Loucy (cell line): ENCODE results near the gene ITPKA.
A peak's percentile ranks its signal among the peaks of the same experiment; 100 is the strongest.

Source experiments
- H2AFZ ChIP-seq: fragments of 200-600 bp; sonication (generic); 2 replicates; pipeline ENCODE4 v1.6.0; 2016; ENCODE audit warnings: antibody characterized with exemption, mild to moderate bottlenecking, low read length, moderate library complexity
- H3F3A ChIP-seq: fragments of 200-600 bp; 2 replicates; pipeline ENCODE4 v1.6.0; 2016; ENCODE audit warnings: antibody characterized with exemption, low read depth, mild to moderate bottlenecking
- H3K27me3 ChIP-seq: fragments of 200-600 bp; sonication (generic); 2 replicates; pipeline ENCODE4 v1.6.1; 2014; ENCODE audit warnings: low read length, mild to moderate bottlenecking; ENCODE audit not compliant: insufficient read depth, poor library complexity, severe bottlenecking
- H3K36me3 ChIP-seq: fragments of 200-600 bp; sonication (generic); 2 replicates; pipeline ENCODE4 v1.6.1; 2016; ENCODE audit warnings: low read length; ENCODE audit not compliant: insufficient read depth
- H3K4me1 ChIP-seq: fragments of 200-600 bp; sonication (generic); 2 replicates; pipeline ENCODE4 v1.5.1; 2014; ENCODE audit warnings: low read length, mild to moderate bottlenecking; ENCODE audit not compliant: insufficient read depth, poor library complexity, severe bottlenecking
- H3K4me2 ChIP-seq: fragments of 200-600 bp; sonication (generic); 2 replicates; pipeline ENCODE4 v1.6.0; 2014; ENCODE audit warnings: antibody characterized with exemption, low read length, low read depth, mild to moderate bottlenecking; ENCODE audit not compliant: poor library complexity, severe bottlenecking
- H3K4me3 ChIP-seq: fragments of 200-600 bp; sonication (generic); 2 replicates; pipeline ENCODE4 v1.5.1; 2014; ENCODE audit warnings: low read length, mild to moderate bottlenecking, mixed read lengths; ENCODE audit not compliant: poor library complexity, severe bottlenecking
- H3K79me2 ChIP-seq: fragments of 200-600 bp; sonication (generic); 2 replicates; pipeline ENCODE4 v1.6.1; 2014; ENCODE audit warnings: low read length; ENCODE audit not compliant: insufficient read depth
- H3K9ac ChIP-seq: fragments of 200-600 bp; sonication (generic); 2 replicates; pipeline ENCODE4 v1.6.0; 2014; ENCODE audit warnings: mild to moderate bottlenecking, low read depth, low read length, moderate library complexity; ENCODE audit not compliant: poor library complexity, severe bottlenecking
- H3K9me2 ChIP-seq: fragments of 200-600 bp; sonication (generic); replicated peaks from 2 replicates; pipeline ENCODE4 v1.6.1; 2016; ENCODE audit warnings: low read depth, low read length, mixed read lengths
- H3K9me3 ChIP-seq: fragments of 200-600 bp; sonication (generic); 2 replicates; pipeline ENCODE4 v1.6.1; 2014; ENCODE audit warnings: mild to moderate bottlenecking, antibody characterized with exemption, low read length, low read depth; ENCODE audit not compliant: insufficient read depth
- H4K20me1 ChIP-seq: fragments of 200-600 bp; sonication (generic); 2 replicates; pipeline ENCODE4 v1.6.0; 2014; ENCODE audit warnings: antibody characterized with exemption, low read length, mild to moderate bottlenecking; ENCODE audit not compliant: insufficient read depth, poor library complexity, severe bottlenecking
- CTCF ChIP-seq: fragments of 200-600 bp; sonication (generic); conservative IDR thresholded peaks from 2 replicates; pipeline ENCODE4 v1.5.1; 2014; ENCODE audit warnings: mild to moderate bottlenecking, antibody characterized with exemption, low read length
- EZH2phosphoT487 ChIP-seq: fragments of 200-600 bp; IDR thresholded peaks from 2 replicates; pipeline ENCODE4 v1.6.1; 2018; ENCODE audit warnings: antibody characterized with exemption, mild to moderate bottlenecking, moderate library complexity, borderline replicate concordance

The ITPKA gene

GRCh38 chr15:41493205-41493901, at the start of gene ITPKA:
ITPKA (plus strand) TSS chr15:41493874; CDS start chr15:41493928, 54 bp downstream.
- Histone ChIP-seq H3K79me2 (no peaks in the 10 kb centered on the region), H3K9me2 (no peaks in the 10 kb centered on the region), H3F3A (no peaks in the 10 kb centered on the region), H3K4me2 (peak within 1 kb of the TSS; percentile 74), H3K4me1 (peaks cover 18% of the 10 kb centered on the region), H3K9me3 (no peaks in the 10 kb centered on the region), H3K27me3 (no peaks in the 10 kb centered on the region), H4K20me1 (no peaks in the 10 kb centered on the region), H3K4me3 (peak within 1 kb of the TSS; percentile 87), H3K9ac (peak within 1 kb of the TSS; percentile 92), H3K36me3 (no peaks in the 10 kb centered on the region), H2AFZ (peak within 1 kb of the TSS; percentile 98)
- TF ChIP-seq EZH2phosphoT487 (no peak), CTCF (no peak)

GRCh38 chr15:41445399-41445798, 48.3 kb upstream of the ITPKA start:
- no peak overlapping the region for H3K9ac ChIP-seq
- H2AFZ ChIP-seq, result no peak overlapping the region
- H3K36me3 ChIP-seq, result peaks cover 45% of the 10 kb centered on the region; the same call in 1 of the 2 replicates
- no peak for TF ChIP-seq CTCF
- TF ChIP-seq EZH2phosphoT487, result no peak
- no peak overlapping the region for H3K4me2 ChIP-seq
- H3K27me3 ChIP-seq, result no peaks in the 10 kb centered on the region
- H3K79me2 ChIP-seq, result peaks cover 16% of the 10 kb centered on the region
- no peak overlapping the region for H3K4me3 ChIP-seq
- H4K20me1 ChIP-seq, result peaks cover 3% of the 10 kb centered on the region
- no peaks in the 10 kb centered on the region for H3K4me1 ChIP-seq
- H3F3A ChIP-seq, result no peaks in the 10 kb centered on the region
- H3K9me2 ChIP-seq, result no peaks in the 10 kb centered on the region
- no peaks in the 10 kb centered on the region for H3K9me3 ChIP-seq

- Histone ChIP-seq H3K36me3 (peaks cover 76% of the 10 kb centered on the region), H4K20me1 (no peaks in the 10 kb centered on the region)
- TF ChIP-seq CTCF, result no peak
- TF ChIP-seq EZH2phosphoT487, result no peak
These were observed 31.4 kb upstream of the ITPKA start for GRCh38 chr15:41462084-41462795.

More at GRCh38 chr15:41462084-41462795, 31.4 kb upstream of the ITPKA start:
- Histone ChIP-seq H3K9ac (no peak overlapping the region), H2AFZ (no peak overlapping the region), H3K79me2 (no peaks in the 10 kb centered on the region), H3K4me1 (no peaks in the 10 kb centered on the region), H3K9me2 (no peaks in the 10 kb centered on the region), H3F3A (no peaks in the 10 kb centered on the region), H3K27me3 (no peaks in the 10 kb centered on the region), H3K4me3 (no peak overlapping the region), H3K9me3 (no peaks in the 10 kb centered on the region), H3K4me2 (no peak overlapping the region)
